PFSK-1 (cell line): ENCODE results near the gene HGF.

Source experiments
- FOXP2 ChIP-seq: optimal IDR thresholded peaks from 2 replicates; pipeline ENCODE3; 2011; ENCODE audit warnings: borderline replicate concordance, control low read depth, inconsistent platforms; ENCODE audit not compliant: insufficient read depth; ENCODE audit errors: extremely low read length, extremely low read depth
- POLR2AphosphoS5 ChIP-seq: IDR thresholded peaks from 2 replicates; pipeline ENCODE4 v1.6.1; 2012; ENCODE audit warnings: low read depth, mild to moderate bottlenecking, control low read depth, low read length, moderate library complexity
- REST ChIP-seq, 2 experiments: IDR thresholded peaks; 2 replicates each; pipeline versions ENCODE4 v1.6.1 to v1.8.0; 2011 to 2012; ENCODE audit warnings: low read depth in 2 of 2, low read length in 2 of 2, control low read depth in 1 of 2, inconsistent platforms in 1 of 2, mild to moderate bottlenecking in 1 of 2, moderate library complexity in 1 of 2; ENCODE audit not compliant: insufficient read depth in 1 of 2
- SIN3A ChIP-seq: IDR thresholded peaks from 2 replicates; pipeline ENCODE4 v1.6.1; 2012; ENCODE audit warnings: mild to moderate bottlenecking, low read length, moderate library complexity, borderline replicate concordance; ENCODE audit not compliant: insufficient read depth
- TAF1 ChIP-seq: IDR thresholded peaks from 2 replicates; pipeline ENCODE4 v1.6.1; 2012; ENCODE audit warnings: low read length, control low read depth, borderline replicate concordance; ENCODE audit not compliant: insufficient read depth

The HGF gene

GRCh38 chr7:81657551-81657950 is 112.3 kb downstream of the HGF start:
- TF ChIP-seq FOXP2 (no peak), POLR2AphosphoS5 (no peak), TAF1 (no peak), SIN3A (no peak), REST (IDR thresholded peaks at IDR 0.05; ENCODE audit: insufficient read depth in 1 of 2, low read depth in 2 of 2, low read length in 2 of 2) (no peak)

DNA sequence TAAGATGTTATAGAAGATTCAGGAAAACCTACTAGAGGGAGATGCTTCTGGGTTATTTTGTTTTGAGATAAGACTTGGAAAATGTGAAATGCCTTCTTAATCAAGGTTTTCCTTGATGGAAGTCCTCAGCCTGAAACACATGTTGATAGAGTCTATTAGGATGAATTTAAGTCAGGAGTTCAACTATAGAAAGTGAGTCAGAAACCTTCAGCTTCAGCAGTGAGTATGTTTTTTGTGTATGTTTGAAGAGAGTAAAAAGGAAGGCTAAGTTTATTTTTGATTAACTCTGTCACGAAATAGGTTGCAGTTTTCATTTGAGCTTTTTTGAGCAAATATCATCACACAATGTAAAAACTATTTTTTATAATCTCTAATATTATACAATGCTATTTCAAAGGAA is 114.6 kb downstream of the HGF start:
- TF ChIP-seq REST (IDR thresholded peaks at IDR 0.05; ENCODE audit: insufficient read depth in 1 of 2, low read depth in 2 of 2, low read length in 2 of 2) = no peak
- no peak for TF ChIP-seq SIN3A
- no peak for TF ChIP-seq POLR2AphosphoS5
- no peak for TF ChIP-seq FOXP2
- no peak for TF ChIP-seq TAF1

- no peak for TF ChIP-seq TAF1
- TF ChIP-seq REST (IDR thresholded peaks at IDR 0.05; ENCODE audit: insufficient read depth in 1 of 2, low read depth in 2 of 2, low read length in 2 of 2) = no peak
- no peak for TF ChIP-seq SIN3A
- no peak for TF ChIP-seq FOXP2
- no peak for TF ChIP-seq POLR2AphosphoS5
These were observed 117.6 kb downstream of the HGF start for GRCh38 chr7:81652225-81652624.
